Islet precursor cell (in vitro differentiated cells): ENCODE data around the gene FBF1.
A peak's percentile ranks its signal among the peaks of the same experiment; 100 is the strongest.
"Not testable (repeated sequence)": the region's sequence is repeated elsewhere in the genome, so short reads cannot be mapped to it uniquely, and the experiment has no call there.

Source experiments
- DNase-seq: peaks from one replicate; pipeline ENCODE4 v3.0.0-alpha.2; 2018

Gene FBF1

DNA sequence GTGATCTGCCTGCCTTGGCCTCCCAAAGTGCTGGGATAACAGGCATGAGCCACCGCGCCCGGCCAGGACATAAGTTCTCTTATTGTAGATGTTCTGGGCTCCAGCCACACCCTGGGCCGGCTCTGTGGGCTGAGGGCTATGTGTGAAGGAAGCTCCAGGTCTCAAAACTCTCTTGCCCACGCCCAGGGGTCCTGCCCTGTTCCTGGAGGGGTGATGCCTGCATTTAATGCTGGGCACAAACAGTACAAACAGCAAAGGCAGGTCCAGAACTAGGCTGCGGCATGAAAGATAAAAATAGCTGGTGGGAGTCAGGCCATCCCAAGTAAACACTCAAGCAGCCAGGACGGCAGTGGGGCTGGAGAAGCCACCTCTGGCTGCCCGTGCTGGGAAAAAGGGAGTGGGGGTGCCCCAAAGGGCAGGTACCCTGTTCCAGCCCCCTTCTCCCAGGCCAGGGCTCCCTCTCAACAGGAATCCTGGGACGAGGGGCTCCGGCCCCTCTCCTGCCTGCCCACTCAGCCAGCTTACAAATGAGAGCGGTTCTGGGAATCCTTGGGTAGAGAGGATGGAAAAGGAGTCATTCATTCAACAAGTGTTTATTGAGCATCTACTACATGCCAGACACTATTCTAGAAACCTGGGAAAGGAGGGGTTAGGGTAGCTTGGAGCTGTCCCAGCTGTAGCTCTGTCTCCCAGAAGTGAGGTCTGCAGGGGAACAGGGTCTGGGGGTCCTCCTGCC is 67.1 kb downstream of the FBF1 start:
- no peak for DNase-seq

DNA sequence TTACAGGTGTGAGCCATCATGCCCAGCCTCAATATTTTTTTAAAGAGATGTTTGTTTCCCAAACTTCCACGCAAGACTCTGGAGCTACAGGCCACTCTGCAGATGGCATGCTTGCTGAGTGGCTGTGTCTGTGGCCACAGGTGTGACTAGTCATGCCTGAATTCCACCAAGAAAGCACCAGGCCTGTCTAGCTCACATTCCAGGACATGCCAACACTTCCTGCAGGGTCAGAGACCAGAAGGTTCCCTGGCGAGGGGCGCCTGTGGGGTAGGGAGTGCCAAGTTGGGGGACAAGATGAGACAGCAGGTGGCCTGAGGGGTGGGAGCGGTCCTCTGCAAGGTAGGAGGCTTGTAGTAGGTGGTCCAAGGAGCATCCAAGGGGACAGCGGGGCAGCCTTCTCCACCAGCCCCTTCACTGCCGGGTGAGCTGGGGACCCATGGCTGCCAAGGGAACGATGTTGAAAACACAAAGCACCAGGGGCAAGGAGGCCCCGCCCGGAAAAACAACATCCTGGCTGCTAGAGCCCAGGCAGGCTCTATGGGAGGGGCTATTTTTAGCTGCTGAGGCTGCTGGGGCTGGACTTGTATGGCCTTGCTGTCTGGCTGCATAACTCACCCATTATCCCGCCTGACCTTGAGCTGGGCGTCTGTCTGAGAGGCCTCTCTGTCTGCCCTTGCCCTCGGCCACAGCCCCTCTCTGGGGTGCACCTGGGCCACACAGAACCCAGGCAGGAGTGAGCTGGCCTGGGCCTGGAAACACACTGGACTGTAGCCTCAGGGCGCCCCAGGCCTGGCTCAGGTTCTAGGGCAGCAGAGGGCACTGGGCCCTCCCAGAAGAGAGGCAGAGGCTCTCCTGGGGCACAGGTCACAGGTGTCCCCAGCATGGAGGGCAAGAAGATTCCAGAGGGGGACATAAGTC is 68.1 kb downstream of the FBF1 start:
- peak; percentile 94 for DNase-seq

- DNase-seq: not testable (repeated sequence)
Observed at GRCh38 chr17:75870228-75870627, 70.6 kb downstream of the FBF1 start.

DNA sequence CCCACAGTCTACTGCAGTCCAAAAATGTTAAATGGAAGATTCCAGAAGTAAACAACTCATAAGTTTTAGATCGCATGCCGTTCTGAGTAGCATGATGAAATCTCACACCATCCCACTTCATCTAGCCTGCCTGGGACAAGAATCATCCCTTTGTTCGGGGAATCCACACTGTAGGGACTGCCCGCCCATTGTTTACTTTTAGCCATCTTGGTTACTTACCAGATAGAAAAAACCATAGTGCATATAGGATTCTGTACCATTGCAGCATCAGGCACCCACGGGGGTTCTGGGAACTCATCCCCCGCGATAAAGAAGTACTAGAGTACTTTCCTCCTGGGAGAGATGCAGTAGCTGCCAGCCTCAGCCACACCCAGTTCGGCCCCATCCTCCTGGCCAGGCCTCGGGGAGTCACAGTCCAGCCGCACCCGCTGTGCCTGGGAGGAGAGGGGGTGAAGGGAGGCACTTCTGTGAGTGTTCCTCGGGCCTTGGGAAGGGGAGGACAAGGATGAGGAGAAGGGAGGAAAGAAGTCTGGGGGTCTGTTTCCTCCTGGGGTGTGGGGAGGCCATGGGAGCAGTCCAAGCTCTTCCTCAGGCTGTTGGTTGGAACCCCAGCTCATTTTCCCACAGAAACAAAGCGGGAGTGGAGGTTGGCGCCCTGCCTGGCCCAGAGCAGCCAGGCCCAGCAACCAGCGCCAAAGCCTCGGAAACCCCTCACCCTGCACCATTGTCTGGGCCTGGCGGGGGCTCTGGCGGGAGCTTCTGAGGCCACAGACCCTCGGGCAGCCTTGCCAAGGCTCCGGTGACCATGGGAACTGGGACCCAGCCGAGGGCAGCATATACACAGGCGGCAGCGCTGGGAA is 71.3 kb downstream of the FBF1 start:
- DNase-seq: no peak

GRCh38 chr17:75868730-75869281 is 72.0 kb downstream of the FBF1 start:
- not testable (repeated sequence) for DNase-seq

GRCh38 chr17:75865404-75866188 is 75.2 kb downstream of the FBF1 start:
- DNase-seq: not testable (repeated sequence)

DNA sequence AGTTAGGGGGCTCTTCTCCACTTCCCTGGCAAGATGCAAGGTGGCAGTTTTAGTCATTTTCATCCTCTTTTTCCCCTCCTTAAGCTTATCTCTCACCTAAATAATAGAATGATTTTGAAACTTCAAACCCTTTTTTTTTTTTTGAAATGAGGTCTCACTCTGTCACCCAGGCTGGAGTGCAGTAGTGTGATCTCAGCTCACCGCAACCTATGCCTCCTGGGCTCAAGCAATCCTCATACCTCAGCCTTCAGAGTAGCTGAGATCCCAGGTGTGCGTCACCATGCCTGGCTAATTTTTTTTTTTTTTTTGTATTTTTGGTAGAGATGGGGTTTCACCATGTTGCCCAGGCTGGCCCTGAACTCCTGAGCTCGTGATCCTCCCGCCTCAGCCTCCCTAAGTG is 76.0 kb downstream of the FBF1 start:
- DNase-seq: not testable (repeated sequence)

- no peak for DNase-seq
Observed at GRCh38 chr17:75864448-75864871, 76.4 kb downstream of the FBF1 start.

DNA sequence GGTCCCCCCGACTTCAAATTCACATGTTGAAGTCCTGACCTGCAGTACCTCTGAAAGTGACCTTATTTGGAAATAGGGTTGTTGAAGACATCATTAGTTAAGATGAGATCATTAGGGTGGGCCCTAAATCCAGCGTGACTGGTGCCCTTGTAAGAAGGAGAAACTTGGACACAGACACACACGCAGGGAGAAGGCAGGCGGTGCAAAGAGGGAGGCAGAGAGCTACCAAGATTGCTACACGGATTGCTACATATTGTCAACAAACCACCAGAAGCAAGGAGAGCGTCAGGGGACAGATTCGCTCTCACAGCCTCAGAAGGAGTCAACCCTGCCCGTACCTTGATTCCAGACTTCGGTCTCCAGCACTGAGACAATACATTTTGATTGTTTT is 78.9 kb downstream of the FBF1 start:
- no peak for DNase-seq
